Measurements from ENCODE around the gene GRID2. TPM values are rescaled to one million over a fixed set of nuclear protein-coding genes. Genes with fewer than 3 reads are reported as not detected.

The GRID2 gene
- total and polyA plus RNA-seq, 9 of the 15 experiments (the other 6 are each of a cell fraction or from before 2014, with no cell fraction given): 0.04 TPM; not detected in 7

DNA sequence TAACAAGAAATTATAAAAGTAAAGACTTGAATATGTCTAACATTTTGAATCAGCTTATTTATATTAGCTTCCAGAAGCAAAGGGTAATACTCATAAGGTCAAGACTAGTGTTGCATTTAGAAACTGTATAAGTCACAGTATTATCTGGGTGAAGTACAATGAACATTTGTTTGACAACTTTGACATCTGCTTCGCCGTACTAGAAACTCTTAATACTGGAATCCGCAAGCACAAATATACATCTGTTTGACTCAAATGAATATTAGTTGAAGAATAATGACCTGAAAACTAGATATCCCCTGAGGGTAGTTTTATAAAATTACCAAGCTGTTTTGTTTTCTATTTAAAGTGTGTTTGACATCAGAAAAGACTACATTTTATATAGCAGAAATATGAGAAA lies 1389.4 kb downstream of the GRID2 start:
- ChIA-PET POLR2A (no interaction called here), CTCF (ENCODE audit: low intra/inter-chr PET ratio) (no interaction called here)
- H3K4me1 ChIP-seq (replicated peaks in 1 of 2; ENCODE audit: control insufficient read depth in 2 of 2, insufficient read depth in 2 of 2, low read length in 2 of 2): no peaks in the 10 kb centered on the region
- no peak for ATAC-seq
- H3K36me3 ChIP-seq (ENCODE audit: control insufficient read depth, insufficient read depth, low read length): no peaks in the 10 kb centered on the region
- no peak overlapping the region for H3K27ac ChIP-seq (ENCODE audit: extremely low read depth, low read depth, low read length)
- H3K9me1 ChIP-seq (ENCODE audit: control insufficient read depth, insufficient read depth, low read length): no peaks in the 10 kb centered on the region
- no peak overlapping the region for H3K9ac ChIP-seq (ENCODE audit: insufficient read depth in 1 of 2, low read depth in 2 of 2, low read length in 2 of 2)
- no peaks in the 10 kb centered on the region for H3K27me3 ChIP-seq (ENCODE audit: control insufficient read depth in 2 of 2, insufficient read depth in 2 of 2, low read length in 2 of 2)
- no peak for DNase-seq (ENCODE audit: extremely low read depth in 1 of 4, low spot score in 3 of 4)
- BruUV-seq (replicated peaks): no TSS peak
- WGBS (ENCODE audit: insufficient coverage, low coverage, missing lambda C conversion rate): 0% methylated on average over 3 of the region's 3 CpGs
- in situ Hi-C loops (cut with MboI): no loop called here
- no peaks in the 10 kb centered on the region for H3K9me3 ChIP-seq (replicated peaks; ENCODE audit: control insufficient read depth, insufficient read depth, low read depth, low read length)
- FAIRE-seq: no peak
- H3K79me2 ChIP-seq (ENCODE audit: control insufficient read depth, insufficient read depth, low read length): no peaks in the 10 kb centered on the region
- H2AFZ ChIP-seq (ENCODE audit: low read depth, low read length): no peak overlapping the region
- TF ChIP-seq, protein P1, sequence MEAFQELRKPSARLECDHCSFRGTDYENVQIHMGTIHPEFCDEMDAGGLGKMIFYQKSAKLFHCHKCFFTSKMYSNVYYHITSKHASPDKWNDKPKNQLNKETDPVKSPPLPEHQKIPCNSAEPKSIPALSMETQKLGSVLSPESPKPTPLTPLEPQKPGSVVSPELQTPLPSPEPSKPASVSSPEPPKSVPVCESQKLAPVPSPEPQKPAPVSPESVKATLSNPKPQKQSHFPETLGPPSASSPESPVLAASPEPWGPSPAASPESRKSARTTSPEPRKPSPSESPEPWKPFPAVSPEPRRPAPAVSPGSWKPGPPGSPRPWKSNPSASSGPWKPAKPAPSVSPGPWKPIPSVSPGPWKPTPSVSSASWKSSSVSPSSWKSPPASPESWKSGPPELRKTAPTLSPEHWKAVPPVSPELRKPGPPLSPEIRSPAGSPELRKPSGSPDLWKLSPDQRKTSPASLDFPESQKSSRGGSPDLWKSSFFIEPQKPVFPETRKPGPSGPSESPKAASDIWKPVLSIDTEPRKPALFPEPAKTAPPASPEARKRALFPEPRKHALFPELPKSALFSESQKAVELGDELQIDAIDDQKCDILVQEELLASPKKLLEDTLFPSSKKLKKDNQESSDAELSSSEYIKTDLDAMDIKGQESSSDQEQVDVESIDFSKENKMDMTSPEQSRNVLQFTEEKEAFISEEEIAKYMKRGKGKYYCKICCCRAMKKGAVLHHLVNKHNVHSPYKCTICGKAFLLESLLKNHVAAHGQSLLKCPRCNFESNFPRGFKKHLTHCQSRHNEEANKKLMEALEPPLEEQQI (IDR thresholded peaks at IDR 0.05): no peak
- TF ChIP-seq, protein P2, sequence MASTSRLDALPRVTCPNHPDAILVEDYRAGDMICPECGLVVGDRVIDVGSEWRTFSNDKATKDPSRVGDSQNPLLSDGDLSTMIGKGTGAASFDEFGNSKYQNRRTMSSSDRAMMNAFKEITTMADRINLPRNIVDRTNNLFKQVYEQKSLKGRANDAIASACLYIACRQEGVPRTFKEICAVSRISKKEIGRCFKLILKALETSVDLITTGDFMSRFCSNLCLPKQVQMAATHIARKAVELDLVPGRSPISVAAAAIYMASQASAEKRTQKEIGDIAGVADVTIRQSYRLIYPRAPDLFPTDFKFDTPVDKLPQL (IDR thresholded peaks at IDR 0.05; ENCODE audit: extremely low read depth, insufficient read length): no peak
- no peak for TF ChIP-seq KAT7 (CRISPR knock-in tag; IDR thresholded peaks at IDR 0.05; ENCODE audit: borderline replicate concordance)
- TF ChIP-seq, protein P3, sequence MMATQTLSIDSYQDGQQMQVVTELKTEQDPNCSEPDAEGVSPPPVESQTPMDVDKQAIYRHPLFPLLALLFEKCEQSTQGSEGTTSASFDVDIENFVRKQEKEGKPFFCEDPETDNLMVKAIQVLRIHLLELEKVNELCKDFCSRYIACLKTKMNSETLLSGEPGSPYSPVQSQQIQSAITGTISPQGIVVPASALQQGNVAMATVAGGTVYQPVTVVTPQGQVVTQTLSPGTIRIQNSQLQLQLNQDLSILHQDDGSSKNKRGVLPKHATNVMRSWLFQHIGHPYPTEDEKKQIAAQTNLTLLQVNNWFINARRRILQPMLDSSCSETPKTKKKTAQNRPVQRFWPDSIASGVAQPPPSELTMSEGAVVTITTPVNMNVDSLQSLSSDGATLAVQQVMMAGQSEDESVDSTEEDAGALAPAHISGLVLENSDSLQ (IDR thresholded peaks at IDR 0.05): no peak
- TF ChIP-seq HIVEP1 (CRISPR knock-in tag; IDR thresholded peaks at IDR 0.05): no peak
- no peak for TF ChIP-seq TCF3 (CRISPR knock-in tag; IDR thresholded peaks at IDR 0.05)
- TF ChIP-seq, protein P4, sequence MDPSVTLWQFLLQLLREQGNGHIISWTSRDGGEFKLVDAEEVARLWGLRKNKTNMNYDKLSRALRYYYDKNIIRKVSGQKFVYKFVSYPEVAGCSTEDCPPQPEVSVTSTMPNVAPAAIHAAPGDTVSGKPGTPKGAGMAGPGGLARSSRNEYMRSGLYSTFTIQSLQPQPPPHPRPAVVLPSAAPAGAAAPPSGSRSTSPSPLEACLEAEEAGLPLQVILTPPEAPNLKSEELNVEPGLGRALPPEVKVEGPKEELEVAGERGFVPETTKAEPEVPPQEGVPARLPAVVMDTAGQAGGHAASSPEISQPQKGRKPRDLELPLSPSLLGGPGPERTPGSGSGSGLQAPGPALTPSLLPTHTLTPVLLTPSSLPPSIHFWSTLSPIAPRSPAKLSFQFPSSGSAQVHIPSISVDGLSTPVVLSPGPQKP (CRISPR knock-in tag; IDR thresholded peaks at IDR 0.05): no peak
- TF ChIP-seq JUN (IDR thresholded peaks at IDR 0.05; ENCODE audit: borderline replicate concordance, low read depth, low read length): no peak
- TF ChIP-seq JUN (CRISPR knock-in tag; IDR thresholded peaks at IDR 0.05; ENCODE audit: borderline replicate concordance): no peak
- no peak for TF ChIP-seq TEAD1 (CRISPR knock-in tag; IDR thresholded peaks at IDR 0.05)
- TF ChIP-seq, protein P5, sequence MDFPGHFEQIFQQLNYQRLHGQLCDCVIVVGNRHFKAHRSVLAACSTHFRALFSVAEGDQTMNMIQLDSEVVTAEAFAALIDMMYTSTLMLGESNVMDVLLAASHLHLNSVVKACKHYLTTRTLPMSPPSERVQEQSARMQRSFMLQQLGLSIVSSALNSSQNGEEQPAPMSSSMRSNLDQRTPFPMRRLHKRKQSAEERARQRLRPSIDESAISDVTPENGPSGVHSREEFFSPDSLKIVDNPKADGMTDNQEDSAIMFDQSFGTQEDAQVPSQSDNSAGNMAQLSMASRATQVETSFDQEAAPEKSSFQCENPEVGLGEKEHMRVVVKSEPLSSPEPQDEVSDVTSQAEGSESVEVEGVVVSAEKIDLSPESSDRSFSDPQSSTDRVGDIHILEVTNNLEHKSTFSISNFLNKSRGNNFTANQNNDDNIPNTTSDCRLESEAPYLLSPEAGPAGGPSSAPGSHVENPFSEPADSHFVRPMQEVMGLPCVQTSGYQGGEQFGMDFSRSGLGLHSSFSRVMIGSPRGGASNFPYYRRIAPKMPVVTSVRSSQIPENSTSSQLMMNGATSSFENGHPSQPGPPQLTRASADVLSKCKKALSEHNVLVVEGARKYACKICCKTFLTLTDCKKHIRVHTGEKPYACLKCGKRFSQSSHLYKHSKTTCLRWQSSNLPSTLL (IDR thresholded peaks at IDR 0.05): no peak
- no peak for TF ChIP-seq PRMT5 (CRISPR knock-in tag; IDR thresholded peaks at IDR 0.05)
- intact Hi-C loops (cut with micrococcal nuclease): no loop called here
- no peak overlapping the region for H3K4me2 ChIP-seq (ENCODE audit: insufficient read depth, low read length)
- H3K4me3 ChIP-seq: no peak overlapping the region
- no peaks in the 10 kb centered on the region for H4K20me1 ChIP-seq (replicated peaks; ENCODE audit: control insufficient read depth, insufficient read depth, low read length)
